ENCODE results near the gene ZNF665. TPM values are rescaled to one million over a fixed set of nuclear protein-coding genes. Genes with fewer than 3 reads are reported as not detected.
A peak's percentile ranks its signal among the peaks of the same experiment; 100 is the strongest.

The ZNF665 gene
- total RNA-seq, 1 donor from 2014 or later: 7.3 TPM

- peaks cover 9% of the 10 kb centered on the region for H3K4me1 Mint-ChIP-seq
- no peaks in the 10 kb centered on the region for H3K27me3 Mint-ChIP-seq (ENCODE audit: insufficient read depth, low read depth)
Observed at GRCh38 chr19:53156850-53157249, 36.3 kb downstream of the ZNF665 start.

DNA sequence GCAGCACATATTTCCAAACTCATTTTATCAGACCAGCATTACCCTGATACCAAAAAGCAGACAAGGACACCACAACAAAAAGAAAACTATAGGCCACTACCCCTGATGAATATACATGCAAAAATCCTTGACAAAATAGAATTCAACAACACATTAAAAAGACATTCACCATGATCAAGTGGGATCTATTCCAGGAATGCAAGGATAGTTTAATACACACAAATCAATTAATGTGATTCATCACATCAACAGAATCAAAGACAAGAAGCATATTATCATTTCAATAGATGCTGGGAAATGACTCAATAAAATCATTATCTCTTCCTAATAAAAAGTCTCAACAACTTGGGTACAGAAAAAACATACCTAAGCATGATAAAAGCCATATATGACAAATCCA lies 45.5 kb downstream of the ZNF665 start:
- no peak for TF ChIP-seq EZH2 (IDR thresholded peaks at IDR 0.05)
- TF ChIP-seq, protein P1, sequence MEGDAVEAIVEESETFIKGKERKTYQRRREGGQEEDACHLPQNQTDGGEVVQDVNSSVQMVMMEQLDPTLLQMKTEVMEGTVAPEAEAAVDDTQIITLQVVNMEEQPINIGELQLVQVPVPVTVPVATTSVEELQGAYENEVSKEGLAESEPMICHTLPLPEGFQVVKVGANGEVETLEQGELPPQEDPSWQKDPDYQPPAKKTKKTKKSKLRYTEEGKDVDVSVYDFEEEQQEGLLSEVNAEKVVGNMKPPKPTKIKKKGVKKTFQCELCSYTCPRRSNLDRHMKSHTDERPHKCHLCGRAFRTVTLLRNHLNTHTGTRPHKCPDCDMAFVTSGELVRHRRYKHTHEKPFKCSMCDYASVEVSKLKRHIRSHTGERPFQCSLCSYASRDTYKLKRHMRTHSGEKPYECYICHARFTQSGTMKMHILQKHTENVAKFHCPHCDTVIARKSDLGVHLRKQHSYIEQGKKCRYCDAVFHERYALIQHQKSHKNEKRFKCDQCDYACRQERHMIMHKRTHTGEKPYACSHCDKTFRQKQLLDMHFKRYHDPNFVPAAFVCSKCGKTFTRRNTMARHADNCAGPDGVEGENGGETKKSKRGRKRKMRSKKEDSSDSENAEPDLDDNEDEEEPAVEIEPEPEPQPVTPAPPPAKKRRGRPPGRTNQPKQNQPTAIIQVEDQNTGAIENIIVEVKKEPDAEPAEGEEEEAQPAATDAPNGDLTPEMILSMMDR (IDR thresholded peaks at IDR 0.05): no peak
- no peak for TF ChIP-seq EZH2phosphoT487 (IDR thresholded peaks at IDR 0.05)
- Histone ChIP-seq H2AFZ (replicated peaks) (no peak overlapping the region), H3F3A (ENCODE audit: low read depth) (no peaks in the 10 kb centered on the region), H3K4me3 (no peak overlapping the region), H3K27me3 (no peaks in the 10 kb centered on the region), H4K20me1 (ENCODE audit: low read depth) (no peaks in the 10 kb centered on the region), H3K79me2 (ENCODE audit: low read depth) (no peaks in the 10 kb centered on the region), H3K9ac (no peak overlapping the region), H3K9me3 (ENCODE audit: low read depth) (peaks cover 17% of the 10 kb centered on the region), H3K4me1 (no peaks in the 10 kb centered on the region), H3K27ac (no peak overlapping the region), H3K36me3 (peaks cover 41% of the 10 kb centered on the region), H3K4me2 (no peak overlapping the region)
- DNase-seq (ENCODE audit: low spot score): no peak
- no peaks in the 10 kb centered on the region for H3K27me3 Mint-ChIP-seq (ENCODE audit: insufficient read depth, low read depth)
- H3K9me3 Mint-ChIP-seq: peaks cover 72% of the 10 kb centered on the region
- H3K36me3 Mint-ChIP-seq: peaks cover 74% of the 10 kb centered on the region
- no peak overlapping the region for H3K4me3 Mint-ChIP-seq
- H3K27ac Mint-ChIP-seq: no peak overlapping the region
- H3K4me1 Mint-ChIP-seq: no peaks in the 10 kb centered on the region

More at GRCh38 chr19:53156850-53157249, 36.3 kb downstream of the ZNF665 start:
- H3K27me3 ChIP-seq: peaks cover 9% of the 10 kb centered on the region
- peaks cover 3% of the 10 kb centered on the region for H3F3A ChIP-seq (ENCODE audit: low read depth)
- no peak overlapping the region for H2AFZ ChIP-seq (replicated peaks)
- TF ChIP-seq EZH2 (IDR thresholded peaks at IDR 0.05) (no peak), EZH2phosphoT487 (IDR thresholded peaks at IDR 0.05) (no peak)
- TF ChIP-seq, protein P1 (IDR thresholded peaks at IDR 0.05): no peak
- peak overlapping the region; percentile 81 for H3K4me3 ChIP-seq
- Mint-ChIP-seq H3K36me3 (peaks cover 37% of the 10 kb centered on the region), H3K27ac (no peak overlapping the region), H3K9me3 (peaks cover 56% of the 10 kb centered on the region), H3K4me3 (peak overlapping the region; percentile 80)
- peaks cover 17% of the 10 kb centered on the region for H3K79me2 ChIP-seq (ENCODE audit: low read depth)
- H3K4me1 ChIP-seq: no peaks in the 10 kb centered on the region
- H3K9me3 ChIP-seq (ENCODE audit: low read depth): peaks cover 6% of the 10 kb centered on the region
- no peaks in the 10 kb centered on the region for H3K36me3 ChIP-seq
- no peaks in the 10 kb centered on the region for H4K20me1 ChIP-seq (ENCODE audit: low read depth)
- DNase-seq (ENCODE audit: low spot score): no peak
- H3K27ac ChIP-seq: no peak overlapping the region
- H3K9ac ChIP-seq: no peak overlapping the region
- H3K4me2 ChIP-seq: peak overlapping the region; percentile 89

- H3K9ac ChIP-seq: no peak overlapping the region
- peaks cover 38% of the 10 kb centered on the region for H3K36me3 ChIP-seq
- no peak overlapping the region for H3K27ac Mint-ChIP-seq
- no peaks in the 10 kb centered on the region for H3K79me2 ChIP-seq (ENCODE audit: low read depth)
- no peak overlapping the region for H3K4me3 ChIP-seq
- H3K4me3 Mint-ChIP-seq: no peak overlapping the region
- H3K27ac ChIP-seq: no peak overlapping the region
- no peaks in the 10 kb centered on the region for H3K4me1 ChIP-seq
- H3K27me3 Mint-ChIP-seq (ENCODE audit: insufficient read depth, low read depth): no peaks in the 10 kb centered on the region
- no peaks in the 10 kb centered on the region for H3K4me1 Mint-ChIP-seq
- no peak for DNase-seq (ENCODE audit: low spot score)
- no peaks in the 10 kb centered on the region for H3F3A ChIP-seq (ENCODE audit: low read depth)
- peaks cover 31% of the 10 kb centered on the region for H3K9me3 ChIP-seq (ENCODE audit: low read depth)
- no peaks in the 10 kb centered on the region for H3K27me3 ChIP-seq
- peaks cover 52% of the 10 kb centered on the region for H3K36me3 Mint-ChIP-seq
- H3K9me3 Mint-ChIP-seq: peaks cover 81% of the 10 kb centered on the region
- no peak overlapping the region for H2AFZ ChIP-seq (replicated peaks)
- H4K20me1 ChIP-seq (ENCODE audit: low read depth): no peaks in the 10 kb centered on the region
- TF ChIP-seq EZH2phosphoT487 (IDR thresholded peaks at IDR 0.05) (no peak), EZH2 (IDR thresholded peaks at IDR 0.05) (no peak)
- TF ChIP-seq, protein P1 (IDR thresholded peaks at IDR 0.05): no peak
- no peak overlapping the region for H3K4me2 ChIP-seq
Observed at GRCh38 chr19:53140351-53140750, 52.8 kb downstream of the ZNF665 start.

Measured in neural progenitor cell (in vitro differentiated cells).